CD14-positive monocyte (primary cell): ENCODE results near the gene XYLT1. TPM values are rescaled to one million over a fixed set of nuclear protein-coding genes. Genes with fewer than 3 reads are reported as not detected.

Experiments
- DNase-seq, 3 donors: peaks; one replicate each; pipeline ENCODE4 v3.0.0-alpha.2; 2011 to 2022
- H2AFZ ChIP-seq: 2 replicates; pipeline ENCODE4 v1.6.0; 2012; ENCODE audit warnings: mild to moderate bottlenecking, low read depth, low read length, inconsistent platforms; ENCODE audit not compliant: insufficient read depth, poor library complexity, severe bottlenecking
- H3K27ac ChIP-seq, 2 donors: 1 replicate in 1 of 2; 2 replicates in 1 of 2; pipeline ENCODE4 v1.5.1; 2012 to 2013; ENCODE audit warnings: low read length in 2 of 2, control low read depth in 1 of 2, inconsistent platforms in 1 of 2, low read depth in 1 of 2, mild to moderate bottlenecking in 1 of 2
- H3K27me3 ChIP-seq, 2 donors: one replicate each; pipeline versions ENCODE4 v1.6.0 to v1.6.1; 2011 to 2013; ENCODE audit warnings: low read length in 2 of 2; ENCODE audit not compliant: control insufficient read depth in 2 of 2, insufficient read depth in 2 of 2
- H3K36me3 ChIP-seq, 2 donors: replicated peaks in 1 of 2; 1 replicate in 1 of 2; 2 replicates in 1 of 2; pipeline versions ENCODE4 v1.5.1 to v1.6.1; 2012 to 2013; ENCODE audit warnings: low read length in 2 of 2, control low read depth in 1 of 2, inconsistent platforms in 1 of 2, mild to moderate bottlenecking in 1 of 2; ENCODE audit not compliant: insufficient read depth in 2 of 2, control insufficient read depth in 1 of 2
- H3K4me1 ChIP-seq, 2 donors: 1 replicate in 1 of 2; 2 replicates in 1 of 2; pipeline versions ENCODE4 v1.5.1 to v1.6.1; 2012 to 2013; ENCODE audit warnings: low read length in 2 of 2, control low read depth in 1 of 2, inconsistent platforms in 1 of 2, mild to moderate bottlenecking in 1 of 2, moderate library complexity in 1 of 2; ENCODE audit not compliant: insufficient read depth in 2 of 2, control insufficient read depth in 1 of 2
- H3K4me2 ChIP-seq: replicated peaks from 2 replicates; pipeline ENCODE3; 2012; ENCODE audit warnings: low read length, moderate library complexity, mild to moderate bottlenecking; ENCODE audit not compliant: poor library complexity, severe bottlenecking; ENCODE audit errors: extremely low read depth
- H3K4me3 ChIP-seq, 3 experiments: fragments of 200-600 bp in 1 of 3; sonication (generic) in 1 of 3; replicated peaks in 1 of 3; 1 replicate in 2 of 3; 2 replicates in 1 of 3; pipeline ENCODE4 v1.5.1; 2011 to 2013; ENCODE audit warnings: low read length in 3 of 3, mild to moderate bottlenecking in 3 of 3, control low read depth in 2 of 3, low read depth in 2 of 3, inconsistent platforms in 1 of 3, moderate library complexity in 1 of 3
- H3K79me2 ChIP-seq: 2 replicates; pipeline ENCODE4 v1.6.0; 2012; ENCODE audit warnings: mild to moderate bottlenecking, control low read depth, inconsistent platforms, low read length, moderate library complexity; ENCODE audit not compliant: insufficient read depth
- H3K9ac ChIP-seq: 2 replicates; pipeline ENCODE4 v1.6.0; 2017; ENCODE audit warnings: low read length, mild to moderate bottlenecking; ENCODE audit not compliant: insufficient read depth, poor library complexity, severe bottlenecking
- H3K9me3 ChIP-seq, 2 donors: replicated peaks in 1 of 2; 1 replicate in 1 of 2; 2 replicates in 1 of 2; pipeline versions ENCODE4 v1.5.1 to v1.6.1; 2012 to 2013; ENCODE audit warnings: low read length in 2 of 2, control low read depth in 1 of 2; ENCODE audit not compliant: control insufficient read depth in 1 of 2, insufficient read depth in 1 of 2
- H4K20me1 ChIP-seq: 2 replicates; pipeline ENCODE4 v1.6.0; 2012; ENCODE audit warnings: mild to moderate bottlenecking, low read length, control low read depth, moderate library complexity; ENCODE audit not compliant: insufficient read depth
- H3K27ac Mint-ChIP-seq, 7 donors: one replicate each; pipeline ENCODE4 v1.8.0; 2020; ENCODE audit warnings: mild to moderate bottlenecking in 7 of 7, mixed read lengths in 7 of 7, moderate library complexity in 6 of 7, inconsistent platforms in 2 of 7
- H3K27me3 Mint-ChIP-seq, 3 donors: one replicate each; pipeline ENCODE4 v1.8.0; 2021 to 2022; ENCODE audit warnings: low read depth in 3 of 3, mild to moderate bottlenecking in 3 of 3, mixed read lengths in 3 of 3, moderate library complexity in 3 of 3, inconsistent platforms in 1 of 3
- H3K36me3 Mint-ChIP-seq, 2 donors: one replicate each; pipeline ENCODE4 v1.8.0; 2020; ENCODE audit warnings: mixed read lengths in 2 of 2, inconsistent platforms in 1 of 2, mild to moderate bottlenecking in 1 of 2
- H3K4me1 Mint-ChIP-seq: one replicate; pipeline ENCODE4 v1.8.0; 2020; ENCODE audit warnings: mild to moderate bottlenecking, mixed read lengths
- H3K4me3 Mint-ChIP-seq, 2 donors: one replicate each; pipeline ENCODE4 v1.8.0; 2020; ENCODE audit warnings: mild to moderate bottlenecking in 2 of 2, mixed read lengths in 2 of 2, moderate library complexity in 1 of 2
- H3K9me3 Mint-ChIP-seq, 7 donors: one replicate each; pipeline ENCODE4 v1.8.0; 2020 to 2022; ENCODE audit warnings: mixed read lengths in 7 of 7, mild to moderate bottlenecking in 6 of 7, moderate library complexity in 6 of 7, inconsistent platforms in 2 of 7
- WGBS: methylation state at CpG from one replicate; pipeline ENCODE4 v1.1.5; 2013; ENCODE audit warnings: missing lambda C conversion rate; ENCODE audit not compliant: insufficient coverage; 5-methylcytosine and 5-hydroxymethylcytosine counted together
- intact Hi-C, 2 donors: fragments of 100-400 bp; cut with micrococcal nuclease; formaldehyde crosslinking; loops; one replicate each; pipeline versions ENCODE4 v1.15.0 to v1.15.1; 2023
- polyA plus RNA-seq, 3 donors: library from polyadenylated mRNA; depleted of rRNA in 1 of 3; unstranded in 2 of 3; stranded (reverse) in 1 of 3; fragments of 300-500 nt in 2 of 3; fragments of >200 nt in 1 of 3; fragmentation: Illumina TruSeq in 2 of 3; gene quantifications; 1 replicate in 2 of 3; 2 replicates in 1 of 3; pipeline ENCODE4 v1.2.3, GENCODE V29; 2012 to 2021
- TF ChIP-seq, protein P1 (sequence below): fragments of 200-600 bp; IDR thresholded peaks from one replicate; pipeline ENCODE4 v1.8.0; 2022; ENCODE audit warnings: antibody characterized with exemption, mild to moderate bottlenecking

XYLT1 gene
- polyA plus RNA-seq, 3 donors, result 0.51 to 9.4 (median 1.6) TPM

- Histone ChIP-seq H3K27ac (peak overlapping the region; percentile 26 to 40), H4K20me1 (no peaks in the 10 kb centered on the region), H3K9ac (no peak overlapping the region), H3K36me3 (no peaks in the 10 kb centered on the region), H3K9me3 (no peaks in the 10 kb centered on the region), H2AFZ (no peak overlapping the region), H3K79me2 (no peaks in the 10 kb centered on the region), H3K4me2 (peak overlapping the region; percentile 68), H3K4me3 (peak overlapping the region; percentile 2 to 52 (median 17)), H3K4me1 (peaks cover 38 to 47% of the 10 kb centered on the region in 2 donors), H3K27me3 (no peaks in the 10 kb centered on the region)
- WGBS, result 34% methylated on average over 4 of the region's 16 CpGs
- H3K9me3 Mint-ChIP-seq, result peaks cover 0 to 6% (median 0%) of the 10 kb centered on the region in 7 donors
- no peaks in the 10 kb centered on the region for H3K36me3 Mint-ChIP-seq
- intact Hi-C loops, result no loop called here
- H3K4me3 Mint-ChIP-seq, result peak overlapping the region; percentile 60 to 82
- peaks cover 40% of the 10 kb centered on the region for H3K4me1 Mint-ChIP-seq
- H3K27me3 Mint-ChIP-seq, result no peaks in the 10 kb centered on the region
- DNase-seq, result peak; percentile 72 to 90 (median 78)
- H3K27ac Mint-ChIP-seq, result peak overlapping the region; percentile 63 to 91 (median 86)
- TF ChIP-seq, protein P1, sequence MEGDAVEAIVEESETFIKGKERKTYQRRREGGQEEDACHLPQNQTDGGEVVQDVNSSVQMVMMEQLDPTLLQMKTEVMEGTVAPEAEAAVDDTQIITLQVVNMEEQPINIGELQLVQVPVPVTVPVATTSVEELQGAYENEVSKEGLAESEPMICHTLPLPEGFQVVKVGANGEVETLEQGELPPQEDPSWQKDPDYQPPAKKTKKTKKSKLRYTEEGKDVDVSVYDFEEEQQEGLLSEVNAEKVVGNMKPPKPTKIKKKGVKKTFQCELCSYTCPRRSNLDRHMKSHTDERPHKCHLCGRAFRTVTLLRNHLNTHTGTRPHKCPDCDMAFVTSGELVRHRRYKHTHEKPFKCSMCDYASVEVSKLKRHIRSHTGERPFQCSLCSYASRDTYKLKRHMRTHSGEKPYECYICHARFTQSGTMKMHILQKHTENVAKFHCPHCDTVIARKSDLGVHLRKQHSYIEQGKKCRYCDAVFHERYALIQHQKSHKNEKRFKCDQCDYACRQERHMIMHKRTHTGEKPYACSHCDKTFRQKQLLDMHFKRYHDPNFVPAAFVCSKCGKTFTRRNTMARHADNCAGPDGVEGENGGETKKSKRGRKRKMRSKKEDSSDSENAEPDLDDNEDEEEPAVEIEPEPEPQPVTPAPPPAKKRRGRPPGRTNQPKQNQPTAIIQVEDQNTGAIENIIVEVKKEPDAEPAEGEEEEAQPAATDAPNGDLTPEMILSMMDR, result no peak
These were observed 399.7 kb downstream of the XYLT1 start for GRCh38 chr16:17070882-17071592.

DNA sequence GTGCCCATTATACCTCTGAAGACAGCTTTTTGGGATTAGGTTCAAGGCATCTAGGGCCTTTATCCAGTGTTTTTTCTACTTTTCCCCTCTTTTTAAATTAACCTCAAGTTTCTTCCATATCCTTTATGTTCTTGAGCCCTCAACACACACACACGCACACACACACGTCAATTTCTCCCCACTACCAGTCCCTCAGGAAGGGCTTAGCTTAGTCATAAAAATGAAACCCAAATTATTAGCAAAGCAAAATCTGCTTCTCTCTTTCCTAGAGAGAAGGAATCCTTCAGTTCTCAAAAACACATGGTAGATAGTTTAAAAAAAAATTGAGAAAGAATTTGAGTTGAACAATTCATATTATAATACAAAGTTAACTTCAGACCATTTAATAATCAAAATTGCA is 401.1 kb downstream of the XYLT1 start:
- peaks cover 0 to 3% (median 0%) of the 10 kb centered on the region in 3 donors for H3K27me3 Mint-ChIP-seq
- no peaks in the 10 kb centered on the region for H3K36me3 Mint-ChIP-seq
- Histone ChIP-seq H4K20me1 (no peaks in the 10 kb centered on the region), H3K27me3 (no peaks in the 10 kb centered on the region), H3K9me3 (no peaks in the 10 kb centered on the region), H3K9ac (no peak overlapping the region), H3K4me3 (no peak overlapping the region), H3K27ac (no peak overlapping the region), H2AFZ (no peak overlapping the region), H3K36me3 (no peaks in the 10 kb centered on the region), H3K4me1 (peaks cover 38 to 48% of the 10 kb centered on the region in 2 donors), H3K4me2 (no peak overlapping the region), H3K79me2 (no peaks in the 10 kb centered on the region)
- H3K27ac Mint-ChIP-seq, result peak overlapping the region in 5 of 7 donors; percentile 8 to 90 (median 77)
- H3K4me3 Mint-ChIP-seq, result no peak overlapping the region
- H3K9me3 Mint-ChIP-seq, result peaks cover 0 to 6% (median 0%) of the 10 kb centered on the region in 7 donors
- DNase-seq, result peak in 2 of 3 donors; percentile 11 to 42
- peaks cover 40% of the 10 kb centered on the region for H3K4me1 Mint-ChIP-seq
- WGBS, result no CpG with 5 or more reads among the region's 2 CpGs
- intact Hi-C loops, result no loop called here
- TF ChIP-seq, protein P1, result no peak
